Skin of body (tissue), 2 donors: ENCODE measurements around the gene SMARCA1. TPM values are rescaled to one million over a fixed set of nuclear protein-coding genes. Genes with fewer than 3 reads are reported as not detected.
"Not testable (repeated sequence)": the region's sequence is repeated elsewhere in the genome, so short reads cannot be mapped to it uniquely, and the experiment has no call there.

Experiments used
- DNase-seq: peaks from one replicate; lab custom pipeline; 2025; lab: John Stamatoyannopoulos, UW
- total RNA-seq: library from RNA; depleted of rRNA; stranded (reverse); fragments of >200 nt; gene quantifications from one replicate; pipeline ENCODE4 v1.2.3, GENCODE V29; 2014

The SMARCA1 gene
- 55.2 TPM for total RNA-seq

- DNase-seq = peak; percentile 64
These were observed at the start of gene SMARCA1 for GRCh38 chrX:129523079-129523911. TSS of gene SMARCA1 (minus strand) at chrX:129523490. CDS start at chrX:129523370, 120 bp downstream.

- DNase-seq = no peak
These were observed 49.1 kb upstream of the SMARCA1 start for GRCh38 chrX:129572422-129572821.

GRCh38 chrX:129568349-129568748 is 45.1 kb upstream of the SMARCA1 start:
- no peak for DNase-seq

GRCh38 chrX:129566073-129566472 is 42.8 kb upstream of the SMARCA1 start:
- DNase-seq = peak; percentile 28

GRCh38 chrX:129565046-129565650 is 41.9 kb upstream of the SMARCA1 start:
- DNase-seq = no peak

GRCh38 chrX:129564345-129564744 is 41.1 kb upstream of the SMARCA1 start:
- not testable (repeated sequence) for DNase-seq

GRCh38 chrX:129561453-129561852 is 38.2 kb upstream of the SMARCA1 start:
- no peak for DNase-seq

- DNase-seq = peak; percentile 0
These were observed 36.5 kb upstream of the SMARCA1 start for GRCh38 chrX:129559783-129560182.

GRCh38 chrX:129557844-129558480 is 34.7 kb upstream of the SMARCA1 start:
- no peak for DNase-seq

GRCh38 chrX:129556806-129557315 is 33.6 kb upstream of the SMARCA1 start:
- no peak for DNase-seq

GRCh38 chrX:129554816-129555215 is 31.5 kb upstream of the SMARCA1 start:
- not testable (repeated sequence) for DNase-seq

GRCh38 chrX:129553619-129554288 is 30.5 kb upstream of the SMARCA1 start:
- no peak for DNase-seq

- DNase-seq = no peak
These were observed 25.8 kb upstream of the SMARCA1 start for GRCh38 chrX:129549124-129549523.

- DNase-seq = no peak
These were observed 22.1 kb upstream of the SMARCA1 start for GRCh38 chrX:129545408-129545807.

GRCh38 chrX:129544780-129545179 is 21.5 kb upstream of the SMARCA1 start:
- no peak for DNase-seq

- DNase-seq = no peak
These were observed 17.5 kb upstream of the SMARCA1 start for GRCh38 chrX:129540722-129541184.

GRCh38 chrX:129540068-129540653 is 16.9 kb upstream of the SMARCA1 start, which contains the start of gene OCRL:
TSS of gene OCRL (plus strand) at chrX:129540259. CDS start at chrX:129540440, 181 bp downstream.
- DNase-seq = peak; percentile 33

- DNase-seq = no peak
These were observed 11.7 kb upstream of the SMARCA1 start for GRCh38 chrX:129534816-129535578.

- DNase-seq = no peak
These were observed 7.8 kb upstream of the SMARCA1 start for GRCh38 chrX:129531132-129531531.

- DNase-seq = no peak
These were observed 7.1 kb upstream of the SMARCA1 start for GRCh38 chrX:129530410-129530809.
